ENCODE measurements around the gene TMEM60.
"Not testable (repeated sequence)": the region's sequence is repeated elsewhere in the genome, so short reads cannot be mapped to it uniquely, and the experiment has no call there.

Gene TMEM60, protein sequence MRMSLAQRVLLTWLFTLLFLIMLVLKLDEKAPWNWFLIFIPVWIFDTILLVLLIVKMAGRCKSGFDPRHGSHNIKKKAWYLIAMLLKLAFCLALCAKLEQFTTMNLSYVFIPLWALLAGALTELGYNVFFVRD

GRCh38 chr7:77798394-77799077 is at the start of gene TMEM60, which contains the start of gene PHTF2:
TSS of gene TMEM60 (minus strand) at chr7:77798434. CDS start at chr7:77794373, 4,061 bp downstream.
TSS of gene PHTF2 (plus strand) at chr7:77798773.
- peak; percentile 89 for DNase-seq

- DNase-seq = no peak
Observed at GRCh38 chr7:77846317-77847092, 48.3 kb upstream of the TMEM60 start.

DNA sequence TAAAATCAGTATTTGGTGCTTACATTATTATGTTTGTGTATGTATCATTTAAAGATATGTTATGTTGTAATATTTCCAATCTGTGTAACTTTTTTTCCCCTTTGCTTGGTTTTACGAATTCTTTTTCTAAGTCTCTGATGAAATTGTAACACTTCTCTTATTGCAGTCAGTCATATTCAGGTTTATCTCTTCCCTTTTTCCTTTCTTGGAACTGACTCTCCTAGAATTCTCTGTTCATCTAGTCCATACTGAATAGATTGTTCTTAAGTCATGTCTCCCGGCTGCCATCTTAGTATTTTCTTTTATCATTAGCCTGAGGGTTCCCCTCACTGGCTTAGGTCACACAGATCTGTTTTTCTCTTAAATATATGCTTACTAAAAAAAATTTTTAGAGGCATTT is 45.0 kb upstream of the TMEM60 start:
- no peak for DNase-seq

GRCh38 chr7:77839919-77840318 is 41.7 kb upstream of the TMEM60 start:
- DNase-seq = no peak

GRCh38 chr7:77838929-77839491 is 40.8 kb upstream of the TMEM60 start:
- DNase-seq = no peak

DNA sequence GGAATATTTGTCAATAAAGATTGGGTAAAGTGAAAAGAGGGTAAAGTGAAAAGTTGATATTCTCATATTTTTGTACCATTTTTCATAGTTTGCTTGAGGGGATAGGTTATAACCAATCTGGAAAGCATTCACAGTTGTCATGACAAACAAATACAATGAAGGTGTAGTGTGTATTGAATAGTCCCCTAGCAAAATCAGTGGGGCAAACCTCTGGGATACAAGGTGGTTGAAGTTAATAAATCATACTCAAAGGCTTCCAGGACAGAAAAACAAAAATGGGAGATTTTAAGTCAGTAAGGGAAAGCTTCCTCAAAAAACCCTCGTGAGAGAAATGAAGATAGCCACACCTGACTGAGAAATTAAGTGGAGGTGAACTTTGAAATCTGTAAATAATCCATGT is 39.7 kb upstream of the TMEM60 start:
- DNase-seq = no peak

DNA sequence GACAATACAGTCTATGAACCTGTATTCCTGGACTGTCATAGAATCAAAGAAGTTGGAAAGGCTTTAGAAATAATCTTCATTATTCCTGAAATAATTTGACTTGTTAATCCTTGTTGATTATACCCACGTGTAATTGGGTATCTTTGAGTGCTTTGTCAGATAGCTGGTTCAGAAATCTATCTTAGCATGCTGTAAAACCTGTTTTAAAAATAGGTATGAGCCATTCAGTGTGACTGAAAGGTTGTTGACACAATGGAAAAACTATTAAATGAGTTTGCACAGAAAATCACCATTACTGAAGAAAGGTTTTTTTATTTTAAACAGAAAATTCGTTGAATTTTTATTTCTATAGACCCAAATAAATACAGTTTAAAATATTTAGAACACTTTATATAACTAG is 39.0 kb upstream of the TMEM60 start:
- no peak for DNase-seq

- not testable (repeated sequence) for DNase-seq
Observed at GRCh38 chr7:77836425-77836824, 38.2 kb upstream of the TMEM60 start.

DNA sequence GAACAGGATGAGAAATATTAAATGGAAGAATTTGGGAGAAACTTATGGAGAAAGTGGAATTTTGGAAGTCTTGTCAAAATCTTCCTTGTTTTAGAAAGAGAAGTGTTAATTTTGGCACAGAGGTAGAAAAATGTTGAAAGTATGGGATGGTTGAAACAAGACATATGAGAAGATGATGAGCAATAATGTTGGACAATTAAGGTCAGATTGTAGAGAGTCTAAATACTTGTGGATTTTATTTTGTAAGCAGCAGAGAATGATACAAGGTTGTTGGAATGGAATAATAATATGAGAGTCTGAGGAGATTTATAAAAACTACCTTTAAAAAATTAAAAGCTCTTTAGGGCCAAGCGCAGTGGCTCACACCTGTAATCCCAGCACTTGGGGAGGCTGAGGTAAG is 34.9 kb upstream of the TMEM60 start:
- no peak for DNase-seq

- no peak for DNase-seq
Observed at GRCh38 chr7:77831953-77832352, 33.7 kb upstream of the TMEM60 start.

- no peak for DNase-seq
Observed at GRCh38 chr7:77831481-77831880, 33.2 kb upstream of the TMEM60 start.

DNA sequence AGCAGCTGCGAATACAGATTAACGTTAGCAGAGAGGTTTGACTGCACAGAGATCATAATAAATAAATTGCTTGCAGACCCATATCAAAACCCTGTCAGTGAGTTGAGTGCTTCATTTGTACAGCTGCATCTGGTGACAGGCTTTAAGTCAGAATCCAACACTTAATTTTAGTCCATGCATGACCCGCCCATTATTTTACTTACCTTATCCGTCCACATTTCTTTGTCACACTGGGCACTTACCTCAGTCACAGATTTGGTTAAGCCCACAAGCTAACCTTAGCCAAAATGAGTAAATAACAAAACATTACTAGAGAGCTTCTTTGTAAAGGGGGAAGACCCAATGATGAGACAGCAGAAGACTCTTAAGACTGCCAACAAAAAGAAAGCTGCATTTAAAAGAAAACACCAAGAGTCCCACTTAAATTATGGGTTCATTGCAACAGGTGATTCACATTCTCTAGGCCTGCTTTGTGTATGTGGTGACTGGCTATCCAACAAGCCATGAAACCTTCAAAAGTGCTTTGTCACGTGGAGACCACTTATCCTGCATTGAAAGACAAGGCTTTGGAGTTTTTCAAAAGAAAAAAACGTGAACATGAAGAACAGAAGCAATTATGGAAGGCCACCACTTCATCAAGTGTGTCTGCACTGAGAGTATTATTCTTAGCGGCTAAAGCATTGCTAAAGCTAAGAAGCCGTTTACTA is 32.6 kb upstream of the TMEM60 start:
- no peak for DNase-seq

DNA sequence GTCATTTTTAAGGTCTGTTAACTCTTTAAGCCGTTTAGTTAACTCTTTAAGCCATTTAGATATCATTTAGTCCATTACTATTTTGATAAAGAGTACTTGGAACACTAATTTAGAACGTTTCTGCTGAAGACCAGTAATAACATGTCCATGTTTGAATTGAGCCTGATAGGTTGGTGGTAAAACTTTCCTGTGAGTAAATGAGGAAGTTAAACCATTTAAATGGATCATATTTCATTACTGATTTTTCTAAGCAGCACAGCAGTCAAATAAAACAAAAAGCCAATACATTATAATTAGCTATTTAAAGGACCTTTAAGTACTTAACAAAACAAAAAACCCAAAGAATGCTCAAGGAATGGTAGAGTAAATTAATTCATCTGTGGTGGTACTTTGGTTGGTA is 29.8 kb upstream of the TMEM60 start:
- DNase-seq = no peak

DNA sequence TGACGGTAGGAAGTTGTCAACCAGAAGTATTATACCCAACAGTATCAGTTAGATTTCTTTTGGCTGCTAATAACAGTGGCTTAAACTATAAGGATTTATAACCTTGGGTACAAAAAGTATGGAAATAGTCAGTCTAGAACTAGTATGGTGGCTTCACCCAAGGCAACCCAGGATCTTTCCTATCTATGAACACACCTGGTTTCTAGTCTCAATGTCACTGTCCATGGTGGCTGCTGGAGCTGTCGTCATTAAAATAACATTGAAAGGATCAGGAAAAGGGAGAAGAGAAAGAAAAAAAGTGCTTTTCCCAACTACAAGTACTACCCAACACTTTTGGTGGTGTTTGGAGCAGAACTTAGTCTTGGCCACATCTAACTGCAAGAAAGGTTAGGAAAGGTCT is 28.1 kb upstream of the TMEM60 start:
- no peak for DNase-seq

GRCh38 chr7:77825131-77825530 is 26.9 kb upstream of the TMEM60 start:
- DNase-seq = no peak

DNA sequence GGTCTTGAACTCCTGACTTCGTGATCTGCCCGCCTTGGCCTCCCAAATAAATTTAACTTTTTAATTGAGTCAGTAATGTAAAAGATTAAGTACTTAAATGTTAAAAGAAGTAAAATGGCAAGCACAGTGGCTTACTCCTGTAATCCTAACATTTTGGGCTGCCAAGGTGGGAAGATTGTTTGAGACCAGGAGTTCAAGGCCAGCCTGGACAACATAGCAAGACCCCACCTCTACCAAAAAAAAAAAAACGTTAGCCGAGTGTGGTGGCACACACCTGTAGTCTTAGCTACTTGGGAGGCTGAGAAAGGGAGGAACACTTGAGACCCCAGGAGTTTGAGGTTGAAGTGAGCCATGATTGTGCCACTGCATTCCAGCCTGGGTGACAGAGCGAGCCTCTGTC is 26.4 kb upstream of the TMEM60 start:
- no peak for DNase-seq

DNA sequence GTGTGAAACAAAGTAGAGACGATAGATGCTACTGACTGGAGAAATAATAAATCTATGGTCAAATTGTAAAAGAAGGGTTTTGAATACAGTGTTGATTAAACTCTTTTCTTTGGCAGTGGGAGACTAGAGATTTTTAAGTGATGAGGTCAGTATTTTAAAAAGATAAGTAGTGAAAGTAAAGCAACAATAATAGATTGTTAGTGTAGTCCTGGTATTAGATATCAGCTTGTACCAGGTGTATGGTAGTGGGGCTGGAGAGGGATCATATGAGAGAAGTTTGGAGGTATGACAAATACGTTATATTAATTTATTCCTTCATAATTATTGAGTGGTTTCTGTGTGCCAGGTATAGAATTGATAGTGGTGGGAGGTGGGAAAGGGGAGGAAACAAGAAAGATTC is 25.6 kb upstream of the TMEM60 start:
- no peak for DNase-seq

DNA sequence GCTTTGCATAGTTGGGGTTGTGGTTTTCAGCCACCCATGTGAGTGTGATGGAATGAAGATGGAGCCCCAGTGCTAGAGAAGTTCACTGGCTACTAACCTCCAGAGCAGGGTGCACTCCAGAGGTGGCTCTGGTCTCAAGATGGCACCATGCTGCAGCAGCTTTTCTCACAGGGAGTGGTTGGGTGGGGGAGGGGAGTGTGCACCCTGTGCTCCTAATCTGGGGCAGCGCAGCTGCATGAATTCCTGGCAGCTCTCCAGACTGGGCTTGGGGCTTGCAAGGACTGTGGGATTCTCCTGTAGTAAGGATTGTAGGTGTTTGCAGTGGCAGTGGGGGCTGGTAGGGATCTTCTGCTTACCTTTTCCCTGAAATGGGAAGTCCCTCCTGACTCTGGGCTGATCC is 24.0 kb upstream of the TMEM60 start:
- no peak for DNase-seq

DNA sequence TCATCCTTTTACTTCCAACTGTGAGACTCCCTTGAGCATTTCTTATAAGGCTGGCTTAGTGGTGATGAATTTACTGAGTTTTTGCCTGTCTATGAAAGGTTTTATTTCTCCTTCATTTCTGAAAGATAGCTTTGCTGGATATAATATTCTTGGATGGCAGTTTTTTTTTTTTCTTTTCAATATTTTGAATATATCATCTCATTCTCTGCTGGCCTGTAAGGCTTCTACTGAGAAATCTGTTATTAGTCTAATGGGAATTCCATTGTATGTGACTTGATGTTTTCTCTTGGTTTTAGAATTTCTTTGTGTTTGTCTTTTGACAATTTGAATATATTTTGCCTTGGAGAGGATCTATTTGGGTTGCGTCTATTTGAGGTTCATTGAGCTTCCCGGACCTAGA is 22.7 kb upstream of the TMEM60 start:
- no peak for DNase-seq

DNA sequence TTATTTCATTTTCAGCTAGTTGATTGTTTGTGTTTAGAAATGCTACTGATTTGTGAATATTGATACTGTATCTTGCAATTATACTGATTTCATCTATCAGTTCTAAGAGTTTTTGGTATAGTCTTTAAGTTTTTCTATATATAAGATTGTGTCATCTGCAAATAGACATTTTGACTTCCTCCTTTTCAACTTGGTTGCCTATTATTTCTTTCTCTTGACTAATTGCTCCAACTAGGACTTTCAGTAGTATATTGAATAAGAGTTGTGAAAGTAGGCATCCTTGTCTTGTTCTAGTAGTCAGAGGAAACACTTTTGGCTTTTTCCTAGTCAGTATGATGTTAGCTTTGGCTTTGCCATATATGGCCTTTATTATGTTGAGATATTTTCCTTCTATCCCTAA is 20.8 kb upstream of the TMEM60 start:
- no peak for DNase-seq

GRCh38 chr7:77813180-77813579 is 14.9 kb upstream of the TMEM60 start:
- no peak for DNase-seq

- DNase-seq = no peak
Observed at GRCh38 chr7:77812290-77812685, 14.1 kb upstream of the TMEM60 start.
